HFF-Myc (cell line): ENCODE measurements around the gene FAT1.

ENCODE experiments used
- DNase-seq: peaks from one replicate; pipeline ENCODE4 v3.0.0-alpha.2; 2011; ENCODE audit warnings: low read depth; ENCODE audit errors: extremely low read depth
- H3K4me3 ChIP-seq: replicated peaks from 2 replicates; pipeline ENCODE4 v1.5.1; 2011; ENCODE audit warnings: low read depth, mild to moderate bottlenecking, control low read depth, low read length
- CTCF ChIP-seq: IDR thresholded peaks from 2 replicates; pipeline ENCODE4 v1.5.1; 2012; ENCODE audit warnings: mild to moderate bottlenecking, low read depth, low read length, control low read depth; ENCODE audit errors: missing control alignments

Gene FAT1

GRCh38 chr4:186644737-186645261 is 78.9 kb downstream of the FAT1 start:
- no peak for DNase-seq
- H3K4me3 ChIP-seq = no peak overlapping the region
- TF ChIP-seq CTCF = no peak

GRCh38 chr4:186644311-186644638 is 79.4 kb downstream of the FAT1 start:
- no peak for TF ChIP-seq CTCF
- DNase-seq = no peak

GRCh38 chr4:186643501-186644310 is 80.0 kb downstream of the FAT1 start:
- H3K4me3 ChIP-seq = no peak overlapping the region
- DNase-seq = no peak
- no peak for TF ChIP-seq CTCF

More at GRCh38 chr4:186644311-186644638, 79.4 kb downstream of the FAT1 start:
- no peak overlapping the region for H3K4me3 ChIP-seq

- no peak for TF ChIP-seq CTCF
- H3K4me3 ChIP-seq = no peak overlapping the region
- DNase-seq = no peak
Measured at GRCh38 chr4:186642998-186643397, 80.7 kb downstream of the FAT1 start.

GRCh38 chr4:186642530-186642929 is 81.1 kb downstream of the FAT1 start:
- H3K4me3 ChIP-seq = no peak overlapping the region

GRCh38 chr4:186634591-186635128 is 89.0 kb downstream of the FAT1 start:
- DNase-seq = no peak
- H3K4me3 ChIP-seq = no peak overlapping the region
- no peak for TF ChIP-seq CTCF

More at GRCh38 chr4:186642530-186642929, 81.1 kb downstream of the FAT1 start:
- no peak for DNase-seq
- no peak for TF ChIP-seq CTCF
